Suprapubic skin (tissue), 4 donors: Measurements from ENCODE around the gene FNDC5. TPM values are rescaled to one million over a fixed set of nuclear protein-coding genes. Genes with fewer than 3 reads are reported as not detected.
"Not testable (repeated sequence)": the region's sequence is repeated elsewhere in the genome, so short reads cannot be mapped to it uniquely, and the experiment has no call there.

ENCODE experiments used
- DNase-seq, 2 donors: peaks; one replicate each; pipeline ENCODE4 v3.0.0-alpha.2; 2019; ENCODE audit warnings: low spot score in 2 of 2
- H3K27ac ChIP-seq: fragments of 200-600 bp; sonication (generic); one replicate; pipeline ENCODE4 v1.5.1; 2019
- H3K27me3 ChIP-seq: fragments of 200-600 bp; sonication (generic); one replicate; pipeline ENCODE4 v1.5.1; 2019
- H3K36me3 ChIP-seq: fragments of 200-600 bp; sonication (generic); one replicate; pipeline ENCODE4 v1.5.1; 2019
- H3K4me1 ChIP-seq: fragments of 200-600 bp; sonication (generic); one replicate; pipeline ENCODE4 v1.5.1; 2019
- H3K4me3 ChIP-seq: fragments of 200-600 bp; sonication (generic); one replicate; pipeline ENCODE4 v1.5.1; 2019; ENCODE audit warnings: mild to moderate bottlenecking
- H3K9me3 ChIP-seq: fragments of 200-600 bp; sonication (generic); one replicate; pipeline ENCODE4 v1.5.1; 2019
- EP300 ChIP-seq: sonication (generic); formaldehyde crosslinking; IDR thresholded peaks from one replicate; pipeline ENCODE4 v1.6.1; 2017; ENCODE audit warnings: antibody characterized with exemption
- POLR2A ChIP-seq, 2 donors: fragments of 450-650 bp; IDR thresholded peaks; one replicate each; pipeline ENCODE4 v1.6.1; 2017; ENCODE audit warnings: antibody characterized with exemption in 2 of 2, mild to moderate bottlenecking in 2 of 2, moderate library complexity in 2 of 2
- POLR2AphosphoS5 ChIP-seq, 3 donors: sonication (generic); formaldehyde crosslinking; IDR thresholded peaks; one replicate each; pipeline ENCODE4 v1.6.1; 2017; ENCODE audit warnings: antibody characterized with exemption in 3 of 3
- WGBS: methylation state at CpG from one replicate; pipeline ENCODE4 v1.1.5; 2018; 5-methylcytosine and 5-hydroxymethylcytosine counted together
- total RNA-seq, 4 donors: library from RNA; depleted of rRNA; stranded (reverse); fragments of >200 nt; gene quantifications; one replicate each; pipeline ENCODE4 v1.1.0, GENCODE V29; 2016
- TF ChIP-seq, protein P1 (sequence below), 2 donors: fragments of 200-600 bp in 1 of 2; fragments of 450-650 bp in 1 of 2; sonication (generic) in 1 of 2; IDR thresholded peaks; one replicate each; pipeline ENCODE4 v1.5.1; 2016 to 2019; ENCODE audit warnings: antibody characterized with exemption in 2 of 2, mild to moderate bottlenecking in 1 of 2, moderate library complexity in 1 of 2

Gene FNDC5
- total RNA-seq, 4 donors from 2014 or later: 0.48 to 3.0 (median 1.6) TPM; not detected in 1

DNA sequence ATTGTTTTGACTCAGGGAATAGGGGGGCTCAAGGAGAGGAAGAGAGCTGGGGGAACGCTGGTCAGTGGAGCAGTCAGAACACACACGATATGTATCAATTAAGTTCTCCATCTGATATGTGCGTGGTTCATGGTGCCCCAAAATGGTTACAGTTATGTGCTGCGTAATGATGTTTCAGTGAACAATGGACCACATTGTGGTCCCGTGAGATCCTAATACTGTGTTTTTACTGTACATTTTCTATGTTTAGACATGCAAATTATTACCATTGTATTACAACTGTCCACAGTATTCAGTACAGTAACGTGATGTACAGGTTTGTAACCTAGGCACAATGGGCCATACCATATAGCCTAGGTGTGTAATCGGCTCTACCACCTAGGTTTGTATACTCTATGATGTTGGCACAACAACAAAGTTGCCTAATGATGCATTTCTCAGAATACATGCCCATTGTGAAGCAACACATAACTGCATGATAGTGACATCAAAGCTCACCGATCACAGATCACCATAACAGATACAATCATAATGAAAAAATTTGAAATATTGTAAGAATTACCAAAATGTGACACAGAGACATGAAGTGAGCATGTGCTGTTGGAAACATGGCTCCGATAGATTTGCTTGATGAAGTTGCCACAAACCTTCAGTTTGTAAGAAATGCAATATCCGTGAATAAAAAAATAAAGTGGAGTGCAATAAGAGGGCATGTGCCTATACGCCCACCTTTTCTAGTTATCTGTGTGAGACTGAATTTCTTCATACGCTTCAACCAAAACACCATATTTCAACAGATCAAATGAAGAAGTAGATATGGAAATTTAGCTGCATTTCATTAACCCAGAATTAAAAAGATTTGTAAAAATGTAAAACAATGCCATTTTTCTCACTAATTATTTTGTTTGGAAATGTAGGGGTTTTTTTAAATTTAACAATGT is 45.3 kb upstream of the FNDC5 start:
- no peaks in the 10 kb centered on the region for H3K27me3 ChIP-seq
- DNase-seq: no peak
- no peaks in the 10 kb centered on the region for H3K36me3 ChIP-seq
- no peaks in the 10 kb centered on the region for H3K9me3 ChIP-seq
- WGBS: 78% methylated on average over 12 of the region's 12 CpGs
- H3K4me1 ChIP-seq: no peaks in the 10 kb centered on the region
- H3K27ac ChIP-seq: no peak overlapping the region
- no peak overlapping the region for H3K4me3 ChIP-seq
- TF ChIP-seq POLR2A (IDR thresholded peaks at IDR 0.05) (no peak), POLR2AphosphoS5 (IDR thresholded peaks at IDR 0.05) (no peak), EP300 (no peak)
- TF ChIP-seq, protein P1, sequence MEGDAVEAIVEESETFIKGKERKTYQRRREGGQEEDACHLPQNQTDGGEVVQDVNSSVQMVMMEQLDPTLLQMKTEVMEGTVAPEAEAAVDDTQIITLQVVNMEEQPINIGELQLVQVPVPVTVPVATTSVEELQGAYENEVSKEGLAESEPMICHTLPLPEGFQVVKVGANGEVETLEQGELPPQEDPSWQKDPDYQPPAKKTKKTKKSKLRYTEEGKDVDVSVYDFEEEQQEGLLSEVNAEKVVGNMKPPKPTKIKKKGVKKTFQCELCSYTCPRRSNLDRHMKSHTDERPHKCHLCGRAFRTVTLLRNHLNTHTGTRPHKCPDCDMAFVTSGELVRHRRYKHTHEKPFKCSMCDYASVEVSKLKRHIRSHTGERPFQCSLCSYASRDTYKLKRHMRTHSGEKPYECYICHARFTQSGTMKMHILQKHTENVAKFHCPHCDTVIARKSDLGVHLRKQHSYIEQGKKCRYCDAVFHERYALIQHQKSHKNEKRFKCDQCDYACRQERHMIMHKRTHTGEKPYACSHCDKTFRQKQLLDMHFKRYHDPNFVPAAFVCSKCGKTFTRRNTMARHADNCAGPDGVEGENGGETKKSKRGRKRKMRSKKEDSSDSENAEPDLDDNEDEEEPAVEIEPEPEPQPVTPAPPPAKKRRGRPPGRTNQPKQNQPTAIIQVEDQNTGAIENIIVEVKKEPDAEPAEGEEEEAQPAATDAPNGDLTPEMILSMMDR (IDR thresholded peaks at IDR 0.05): no peak

DNA sequence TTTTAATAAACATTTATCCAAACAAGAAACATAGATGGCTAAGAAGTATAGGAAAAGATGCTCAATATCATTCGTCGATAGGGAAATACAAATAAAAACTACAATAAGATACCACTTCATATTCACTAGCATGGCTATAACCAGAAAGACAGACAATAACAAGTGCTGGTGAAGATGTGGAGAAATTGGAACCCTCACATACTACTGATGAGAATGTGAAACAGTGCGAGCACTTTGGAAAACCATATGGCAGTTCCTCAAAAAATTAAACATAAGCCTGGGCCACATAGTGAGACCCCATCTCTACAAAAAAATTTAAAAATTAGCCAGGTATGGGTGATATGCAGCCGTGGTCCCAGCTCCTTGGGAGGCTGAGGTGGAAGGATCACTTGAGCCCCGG is 39.6 kb upstream of the FNDC5 start:
- 95% methylated on average over 5 of the region's 5 CpGs for WGBS
- Histone ChIP-seq H3K36me3 (no peaks in the 10 kb centered on the region), H3K4me1 (peaks cover 2% of the 10 kb centered on the region), H3K27ac (no peak overlapping the region), H3K27me3 (no peaks in the 10 kb centered on the region), H3K9me3 (no peaks in the 10 kb centered on the region), H3K4me3 (no peak overlapping the region)
- TF ChIP-seq POLR2AphosphoS5 (IDR thresholded peaks at IDR 0.05) (no peak), EP300 (no peak), POLR2A (IDR thresholded peaks at IDR 0.05) (no peak)
- TF ChIP-seq, protein P1 (IDR thresholded peaks at IDR 0.05): no peak
- DNase-seq: no peak

DNA sequence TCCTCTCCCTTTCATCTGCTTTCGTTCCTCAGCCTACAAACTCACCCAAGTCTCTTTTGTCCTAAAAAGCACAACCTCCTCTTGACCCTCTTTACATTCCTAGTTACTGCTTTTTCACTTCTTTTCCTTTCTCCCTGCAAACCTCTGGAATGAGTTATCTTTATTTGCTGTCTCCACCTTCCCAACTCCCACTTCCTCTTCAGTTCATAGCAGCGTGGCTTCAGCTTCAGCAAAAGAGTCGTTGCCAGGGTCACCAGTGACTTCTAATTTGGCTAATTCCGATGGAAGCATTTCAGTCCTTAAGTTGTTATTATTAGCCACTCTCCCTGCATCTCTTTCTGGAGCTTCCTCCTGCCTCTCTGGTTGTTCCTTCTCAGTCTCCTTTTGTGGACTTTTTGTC is 36.7 kb upstream of the FNDC5 start:
- H3K36me3 ChIP-seq: no peaks in the 10 kb centered on the region
- H3K4me3 ChIP-seq: no peak overlapping the region
- TF ChIP-seq EP300 (no peak), POLR2A (IDR thresholded peaks at IDR 0.05) (no peak), POLR2AphosphoS5 (IDR thresholded peaks at IDR 0.05) (no peak)
- TF ChIP-seq, protein P1 (IDR thresholded peaks at IDR 0.05): no peak
- H3K27ac ChIP-seq: no peak overlapping the region
- no peak for DNase-seq
- peaks cover 2% of the 10 kb centered on the region for H3K4me1 ChIP-seq
- H3K9me3 ChIP-seq: no peaks in the 10 kb centered on the region
- 40% methylated on average over 4 of the region's 4 CpGs for WGBS
- H3K27me3 ChIP-seq: no peaks in the 10 kb centered on the region

DNA sequence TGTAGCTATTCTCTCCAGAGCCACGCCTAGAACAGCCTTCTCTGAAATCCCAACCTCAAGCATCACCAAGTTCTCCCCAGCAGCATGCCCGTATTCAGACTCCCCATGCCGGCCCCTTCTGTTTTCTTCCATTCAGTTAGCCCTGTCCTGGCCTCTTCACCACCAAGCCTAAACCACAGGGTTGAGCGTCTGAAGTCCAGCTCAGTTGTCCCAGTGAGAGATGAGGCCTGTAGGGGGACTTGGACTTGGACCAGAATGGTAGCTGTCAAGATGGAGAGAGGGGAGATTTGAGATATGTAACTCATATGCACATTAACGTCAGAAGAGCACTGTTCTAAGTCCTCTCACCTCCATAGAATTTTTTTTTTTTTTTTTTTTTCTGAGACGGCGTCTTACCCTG is 35.9 kb upstream of the FNDC5 start:
- DNase-seq: no peak
- H3K27ac ChIP-seq: no peak overlapping the region
- TF ChIP-seq, protein P1 (IDR thresholded peaks at IDR 0.05): no peak
- TF ChIP-seq POLR2AphosphoS5 (IDR thresholded peaks at IDR 0.05) (no peak), EP300 (no peak), POLR2A (IDR thresholded peaks at IDR 0.05) (no peak)

DNA sequence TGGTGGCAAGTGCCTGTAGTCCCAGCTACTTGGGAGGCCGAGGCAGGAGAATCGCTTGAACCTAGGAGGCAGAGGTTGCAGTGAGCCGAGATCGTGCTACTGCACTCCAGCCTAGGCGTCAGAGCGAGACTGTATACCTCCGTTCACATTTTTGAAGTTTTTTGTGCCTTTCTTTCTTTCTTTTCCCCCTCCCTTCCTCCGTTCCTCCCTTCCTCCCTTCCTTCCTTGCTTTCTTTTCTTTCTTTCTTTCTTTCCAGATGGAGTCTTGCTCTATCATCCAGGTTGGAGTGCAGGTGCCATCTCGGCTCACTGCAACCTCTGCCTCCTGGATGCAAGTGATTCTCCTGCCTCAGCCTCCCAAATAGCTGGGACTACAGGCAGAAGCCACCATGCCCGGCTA is 34.9 kb upstream of the FNDC5 start:
- WGBS: 83% methylated on average over 10 of the region's 10 CpGs
- not testable (repeated sequence) for H3K9me3 ChIP-seq, H3K27ac ChIP-seq, DNase-seq, H3K4me3 ChIP-seq, H3K27me3 ChIP-seq, H3K36me3 ChIP-seq
- H3K4me1 ChIP-seq: peaks cover 15% of the 10 kb centered on the region

More for the DNA sequence above, 35.9 kb upstream of the FNDC5 start:
- Histone ChIP-seq H3K9me3 (no peaks in the 10 kb centered on the region), H3K4me3 (no peak overlapping the region), H3K4me1 (peaks cover 7% of the 10 kb centered on the region), H3K27me3 (no peaks in the 10 kb centered on the region), H3K36me3 (no peaks in the 10 kb centered on the region)
- WGBS: 84% methylated on average over 7 of the region's 7 CpGs
